Activated CD8-positive, alpha-beta memory T cell treated with anti-CD3 and anti-CD28 coated beads, Interleukin-2, amount 50 U/mL, for 1 hour (primary cell): ENCODE data around the gene SRGN.
"Not testable (repeated sequence)": the region's sequence is repeated elsewhere in the genome, so short reads cannot be mapped to it uniquely, and the experiment has no call there.

Experiments
- DNase-seq: peaks from one replicate; pipeline ENCODE4 v3.0.0-alpha.2; 2020; ENCODE audit errors: extremely low read depth

SRGN gene

DNA sequence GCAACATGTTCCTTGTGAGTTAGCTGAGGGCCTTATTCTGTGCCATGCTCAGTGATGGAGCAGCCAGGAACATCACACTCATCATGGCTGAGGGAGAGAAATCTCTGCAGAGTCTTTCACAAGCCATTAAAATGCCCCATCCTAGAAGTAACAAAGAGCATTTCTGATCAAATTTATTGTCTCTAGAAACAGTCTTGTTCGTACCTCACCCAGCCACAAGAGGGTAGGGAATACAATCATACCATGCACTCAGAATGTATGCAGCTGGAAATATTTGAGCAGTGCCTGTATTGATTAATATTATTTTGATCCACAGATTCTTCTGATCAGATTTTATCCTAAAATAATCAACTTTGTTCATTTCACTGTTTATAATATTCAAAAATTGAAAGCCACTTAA is 53.4 kb downstream of the SRGN start:
- no peak for DNase-seq

DNA sequence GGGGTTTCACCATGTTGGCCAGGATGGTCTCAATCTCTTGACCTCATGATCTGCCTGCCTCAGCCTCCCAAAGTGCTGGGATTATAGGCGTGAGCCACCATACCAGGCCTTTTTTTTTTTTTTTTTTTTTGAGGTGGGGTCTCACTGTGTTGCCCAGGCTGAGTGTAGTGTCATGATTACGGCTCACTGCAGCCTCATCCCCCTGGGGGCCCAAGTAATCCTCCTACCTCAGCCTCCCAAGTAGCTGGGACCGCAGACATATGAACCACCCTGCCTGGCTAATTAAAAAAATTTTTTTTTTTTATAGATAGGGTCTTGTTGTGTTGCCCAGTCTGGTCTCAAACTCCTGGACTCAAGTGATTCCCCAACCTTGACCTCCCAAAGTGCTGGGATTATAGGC is 54.2 kb downstream of the SRGN start:
- DNase-seq: not testable (repeated sequence)

DNA sequence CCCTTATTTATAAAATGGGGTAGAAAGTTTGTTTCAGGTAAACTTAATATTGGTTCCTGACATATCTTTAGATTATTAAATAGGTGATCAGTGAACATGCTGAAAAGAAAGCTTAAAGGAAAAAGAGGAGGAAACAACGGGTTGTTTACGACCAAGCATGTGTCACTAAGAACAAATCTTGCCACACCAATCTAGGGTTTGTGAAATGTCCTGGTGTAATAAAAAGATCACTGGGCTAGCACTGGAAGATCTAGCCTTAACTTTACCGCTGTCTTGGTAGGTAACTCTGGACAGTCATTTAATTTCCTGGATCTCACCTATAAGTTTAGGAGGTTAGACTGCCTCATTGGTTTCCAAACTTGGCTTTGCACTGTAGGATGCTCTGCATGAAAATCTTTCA is 55.1 kb downstream of the SRGN start:
- DNase-seq: no peak

DNA sequence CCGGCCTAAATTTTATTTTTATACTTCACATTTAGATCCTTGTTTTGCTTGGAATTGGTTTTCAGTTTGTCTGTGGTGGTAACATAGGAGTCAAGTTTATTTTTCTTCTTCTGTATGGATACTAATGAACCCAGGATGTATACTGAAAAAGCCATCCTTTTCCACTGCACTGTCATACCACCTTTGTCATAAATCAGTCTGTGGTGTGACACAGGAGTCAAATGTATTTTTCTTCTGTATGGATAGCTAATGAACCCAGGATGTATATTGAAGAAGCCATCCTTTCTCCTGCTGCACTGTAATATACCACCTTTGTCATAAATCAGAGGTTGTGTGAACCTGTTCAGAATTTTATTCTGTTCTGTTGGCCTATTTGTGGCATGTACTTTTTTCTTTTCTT is 57.4 kb downstream of the SRGN start:
- DNase-seq: no peak

DNA sequence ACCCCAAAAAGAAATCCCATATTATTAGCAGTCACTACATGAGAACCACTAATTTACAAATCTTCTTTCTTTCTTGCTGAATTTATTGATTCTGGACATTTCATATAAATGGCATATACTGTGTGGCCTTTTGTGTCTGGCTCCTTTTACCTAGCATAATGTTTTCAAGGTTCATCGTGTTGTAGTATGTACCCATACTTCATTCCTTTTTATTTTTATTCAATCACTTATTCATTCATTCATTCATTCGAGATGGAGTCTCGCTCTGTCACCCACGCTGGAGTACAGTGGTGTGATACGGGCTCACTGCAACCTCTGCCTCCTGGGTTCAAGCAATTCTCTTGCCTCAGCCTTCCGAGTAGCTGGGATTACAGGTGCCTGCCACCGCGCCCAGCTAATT is 58.0 kb downstream of the SRGN start:
- no peak for DNase-seq

DNA sequence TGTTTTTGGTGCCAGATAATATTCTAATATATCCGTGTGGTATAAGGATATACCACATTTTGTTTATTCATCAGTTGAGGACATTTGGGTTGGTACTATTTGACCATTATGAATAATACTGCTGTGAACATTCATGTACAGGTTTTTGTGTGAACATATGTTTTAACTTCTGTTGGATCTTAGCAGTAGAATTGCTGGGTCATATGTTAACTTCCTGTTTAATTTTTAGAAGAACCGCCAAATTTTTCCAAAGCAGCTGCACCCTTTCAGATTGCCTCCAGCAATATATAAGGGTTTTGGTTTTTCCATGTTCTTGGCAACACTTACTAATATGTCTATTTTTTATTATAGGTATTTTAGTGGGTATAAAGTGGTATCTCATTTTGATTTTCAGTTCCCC is 58.9 kb downstream of the SRGN start:
- no peak for DNase-seq

DNA sequence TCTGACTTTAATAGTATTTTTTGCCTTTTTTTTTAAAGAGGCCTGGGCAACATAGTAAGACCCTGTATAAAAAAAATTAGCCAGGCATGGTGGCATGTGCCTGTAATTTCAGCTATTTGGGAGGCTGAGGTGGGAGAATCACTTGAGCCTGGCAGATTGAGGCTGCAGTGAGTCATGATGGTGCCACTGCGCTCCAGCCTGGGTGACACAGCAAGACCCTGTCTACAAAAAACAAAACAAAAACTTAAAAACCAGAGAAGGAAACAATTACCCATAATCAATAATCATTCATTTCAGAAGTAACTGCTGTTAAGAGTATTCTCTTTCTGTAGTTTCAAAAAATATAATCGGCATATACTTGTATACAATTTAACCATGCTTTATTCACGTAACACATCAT is 64.1 kb downstream of the SRGN start:
- no peak for DNase-seq

DNA sequence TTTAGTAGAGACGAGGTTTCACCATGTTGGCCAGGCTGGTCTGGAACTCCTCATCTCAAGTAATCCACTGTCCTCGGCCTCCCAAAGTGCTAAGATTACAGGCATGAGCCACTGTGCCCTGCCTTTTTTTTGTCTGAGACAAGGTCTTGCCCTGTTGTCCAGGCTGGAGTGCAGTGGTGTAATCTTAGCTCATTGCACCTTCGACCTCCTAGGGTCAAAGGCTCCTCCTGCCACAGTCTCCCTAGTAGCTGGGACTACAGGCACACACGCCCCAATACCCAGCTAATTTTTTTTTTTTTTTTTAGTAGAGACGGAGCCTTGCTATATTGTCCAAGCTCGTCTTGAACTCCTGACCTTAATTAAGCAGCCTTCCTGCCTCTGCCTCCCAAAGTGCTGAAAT is 65.3 kb downstream of the SRGN start:
- no peak for DNase-seq
